Prostate gland (tissue), 2 donors: Measurements from ENCODE around the gene SLC35F4. TPM values are rescaled to one million over a fixed set of nuclear protein-coding genes. Genes with fewer than 3 reads are reported as not detected.

ENCODE experiments used
- DNase-seq: peaks from one replicate; pipeline ENCODE4 v3.0.0-alpha.2; 2019; ENCODE audit warnings: low spot score
- H3K27ac ChIP-seq, 2 donors: fragments of 200-600 bp; sonication (generic); 2 replicates each; pipeline ENCODE4 v1.5.1; 2017 to 2019
- H3K27me3 ChIP-seq: fragments of 200-600 bp; sonication (generic); replicated peaks from 2 replicates; pipeline ENCODE4 v1.5.1; 2019; ENCODE audit not compliant: insufficient read depth
- H3K36me3 ChIP-seq, 2 donors: fragments of 200-600 bp; sonication (generic); 1 replicate in 1 of 2; 2 replicates in 1 of 2; pipeline versions ENCODE4 v1.5.1 to v1.8.1; 2017 to 2019
- H3K4me1 ChIP-seq: fragments of 200-600 bp; sonication (generic); replicated peaks from 2 replicates; pipeline ENCODE4 v1.5.1; 2019
- H3K4me3 ChIP-seq, 2 donors: fragments of 200-600 bp; sonication (generic); 2 replicates each; pipeline ENCODE4 v1.5.1; 2017 to 2019
- H3K9me3 ChIP-seq: fragments of 200-600 bp; sonication (generic); 2 replicates; pipeline ENCODE4 v1.5.1; 2017
- POLR2A ChIP-seq: fragments of 450-650 bp; IDR thresholded peaks from one replicate; pipeline ENCODE4 v1.6.1; 2016; ENCODE audit warnings: antibody characterized with exemption, mild to moderate bottlenecking
- POLR2AphosphoS5 ChIP-seq: sonication (generic); formaldehyde crosslinking; IDR thresholded peaks from one replicate; pipeline ENCODE4 v1.6.1; 2017; ENCODE audit warnings: antibody characterized with exemption
- WGBS: methylation state at CpG from one replicate; pipeline ENCODE4 v1.1.5; 2018; 5-methylcytosine and 5-hydroxymethylcytosine counted together
- intact Hi-C: fragments of 100-400 bp; cut with DNase I; formaldehyde crosslinking; loops from one replicate; pipeline ENCODE4 v1.14.2; 2022
- total RNA-seq, 2 donors: library from RNA; depleted of rRNA; stranded (reverse); fragments of >200 nt; gene quantifications; one replicate each; pipeline ENCODE4 v1.1.0, GENCODE V29; 2016
- TF ChIP-seq, protein P1 (sequence below), 4 experiments: fragments of 200-600 bp in 2 of 4; fragments of 450-650 bp in 2 of 4; sonication (generic) in 2 of 4; IDR thresholded peaks; 1 replicate in 3 of 4; 2 replicates in 1 of 4; pipeline ENCODE4 v1.5.1; 2016 to 2019; ENCODE audit warnings: antibody characterized with exemption in 4 of 4, mild to moderate bottlenecking in 2 of 4, moderate library complexity in 2 of 4

The SLC35F4 gene
- total RNA-seq, 2 donors from 2014 or later: 2.4 to 2.9 TPM

DNA sequence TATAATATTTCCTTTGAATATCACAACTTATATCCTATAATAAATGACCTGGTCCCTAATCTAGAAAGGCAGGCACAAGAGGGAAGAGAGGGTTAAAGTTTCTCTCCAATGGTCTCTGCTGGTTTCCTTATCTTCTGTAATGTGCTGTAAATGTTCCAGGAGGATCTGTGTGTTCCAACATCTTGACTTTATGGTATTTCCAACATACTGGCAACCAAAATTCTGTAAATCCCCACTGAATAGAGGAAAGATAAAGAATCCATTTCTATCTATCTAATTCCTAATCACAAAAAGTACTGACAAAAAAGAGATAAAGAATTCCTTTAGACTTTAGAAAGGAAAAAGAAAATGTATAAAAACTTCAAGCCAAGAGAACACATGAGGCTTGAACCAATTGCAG, 225.9 kb downstream of the SLC35F4 start:
- Histone ChIP-seq H3K27ac (no peak overlapping the region), H3K4me3 (no peak overlapping the region), H3K36me3 (no peaks in the 10 kb centered on the region), H3K9me3 (no peaks in the 10 kb centered on the region), H3K4me1 (no peaks in the 10 kb centered on the region), H3K27me3 (no peaks in the 10 kb centered on the region)
- no peak for DNase-seq
- TF ChIP-seq POLR2AphosphoS5 (no peak), POLR2A (no peak)
- TF ChIP-seq, protein P1, sequence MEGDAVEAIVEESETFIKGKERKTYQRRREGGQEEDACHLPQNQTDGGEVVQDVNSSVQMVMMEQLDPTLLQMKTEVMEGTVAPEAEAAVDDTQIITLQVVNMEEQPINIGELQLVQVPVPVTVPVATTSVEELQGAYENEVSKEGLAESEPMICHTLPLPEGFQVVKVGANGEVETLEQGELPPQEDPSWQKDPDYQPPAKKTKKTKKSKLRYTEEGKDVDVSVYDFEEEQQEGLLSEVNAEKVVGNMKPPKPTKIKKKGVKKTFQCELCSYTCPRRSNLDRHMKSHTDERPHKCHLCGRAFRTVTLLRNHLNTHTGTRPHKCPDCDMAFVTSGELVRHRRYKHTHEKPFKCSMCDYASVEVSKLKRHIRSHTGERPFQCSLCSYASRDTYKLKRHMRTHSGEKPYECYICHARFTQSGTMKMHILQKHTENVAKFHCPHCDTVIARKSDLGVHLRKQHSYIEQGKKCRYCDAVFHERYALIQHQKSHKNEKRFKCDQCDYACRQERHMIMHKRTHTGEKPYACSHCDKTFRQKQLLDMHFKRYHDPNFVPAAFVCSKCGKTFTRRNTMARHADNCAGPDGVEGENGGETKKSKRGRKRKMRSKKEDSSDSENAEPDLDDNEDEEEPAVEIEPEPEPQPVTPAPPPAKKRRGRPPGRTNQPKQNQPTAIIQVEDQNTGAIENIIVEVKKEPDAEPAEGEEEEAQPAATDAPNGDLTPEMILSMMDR (IDR thresholded peaks at IDR 0.05): no peak
- intact Hi-C loops: no loop called here

- no peak for DNase-seq
Measured at GRCh38 chr14:57637901-57638300, 228.0 kb downstream of the SLC35F4 start.

DNA sequence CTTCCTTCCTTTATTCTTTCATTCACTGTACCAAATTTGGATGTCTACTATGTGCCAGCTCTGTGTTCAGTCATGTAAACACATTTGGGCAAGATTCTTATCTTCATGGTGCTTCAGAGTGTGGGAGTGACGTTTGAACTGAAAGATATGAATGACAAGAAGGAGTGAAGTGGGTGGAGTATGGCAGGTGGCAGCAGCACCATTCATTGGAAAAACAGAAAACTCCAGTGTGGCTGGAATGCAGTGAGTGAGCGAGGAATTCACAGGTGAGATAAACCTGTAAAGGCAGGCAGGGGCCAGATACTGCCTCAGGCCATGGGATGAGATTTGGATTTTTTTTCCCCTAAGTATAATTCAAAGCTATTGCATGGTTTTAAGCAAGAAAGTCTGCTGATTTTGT, 231.6 kb downstream of the SLC35F4 start:
- no peaks in the 10 kb centered on the region for H3K9me3 ChIP-seq
- H3K27ac ChIP-seq: no peak overlapping the region
- 34% methylated on average over 2 of the region's 2 CpGs for WGBS
- no peaks in the 10 kb centered on the region for H3K4me1 ChIP-seq
- H3K4me3 ChIP-seq: no peak overlapping the region
- TF ChIP-seq POLR2AphosphoS5: no peak
- TF ChIP-seq POLR2A: no peak
- TF ChIP-seq, protein P1 (IDR thresholded peaks at IDR 0.05): no peak
- no peak for DNase-seq
- no peaks in the 10 kb centered on the region for H3K27me3 ChIP-seq
- intact Hi-C loops: no loop called here
- H3K36me3 ChIP-seq: no peaks in the 10 kb centered on the region

More at GRCh38 chr14:57637901-57638300, 228.0 kb downstream of the SLC35F4 start:
- Histone ChIP-seq H3K9me3 (no peaks in the 10 kb centered on the region), H3K27ac (no peak overlapping the region), H3K4me1 (no peaks in the 10 kb centered on the region), H3K27me3 (no peaks in the 10 kb centered on the region), H3K36me3 (no peaks in the 10 kb centered on the region), H3K4me3 (no peak overlapping the region)
- 65% methylated on average over 4 of the region's 4 CpGs for WGBS
- intact Hi-C loops: no loop called here
- TF ChIP-seq POLR2AphosphoS5 (no peak), POLR2A (no peak)
- TF ChIP-seq, protein P1 (IDR thresholded peaks at IDR 0.05): no peak

DNA sequence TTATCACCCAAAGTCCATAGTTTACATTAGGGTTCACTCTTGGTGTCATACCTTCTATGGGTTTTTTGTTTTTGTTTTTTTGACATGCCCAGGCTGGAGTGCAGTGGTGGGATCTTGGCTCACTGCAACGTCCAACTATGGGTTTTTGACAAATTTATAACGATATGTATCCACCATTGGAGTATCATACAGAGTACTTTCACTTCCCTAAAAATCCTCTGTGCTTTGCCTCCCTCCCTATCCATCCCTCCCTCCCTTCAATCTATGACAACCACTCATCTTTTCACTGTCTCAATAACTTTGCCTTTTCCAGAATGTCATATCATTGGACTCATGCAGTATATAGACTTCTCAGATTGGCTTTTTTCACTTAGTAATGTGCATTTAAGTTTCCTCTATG, 233.2 kb downstream of the SLC35F4 start:
- TF ChIP-seq POLR2A (no peak), POLR2AphosphoS5 (no peak)
- TF ChIP-seq, protein P1 (IDR thresholded peaks at IDR 0.05): no peak
- no peaks in the 10 kb centered on the region for H3K36me3 ChIP-seq
- DNase-seq: no peak
- no peaks in the 10 kb centered on the region for H3K9me3 ChIP-seq
- H3K4me3 ChIP-seq: no peak overlapping the region
- no peaks in the 10 kb centered on the region for H3K27me3 ChIP-seq
- intact Hi-C loops: no loop called here
- no peak overlapping the region for H3K27ac ChIP-seq
- no peaks in the 10 kb centered on the region for H3K4me1 ChIP-seq
- WGBS: 51% methylated on average over 2 of the region's 2 CpGs

DNA sequence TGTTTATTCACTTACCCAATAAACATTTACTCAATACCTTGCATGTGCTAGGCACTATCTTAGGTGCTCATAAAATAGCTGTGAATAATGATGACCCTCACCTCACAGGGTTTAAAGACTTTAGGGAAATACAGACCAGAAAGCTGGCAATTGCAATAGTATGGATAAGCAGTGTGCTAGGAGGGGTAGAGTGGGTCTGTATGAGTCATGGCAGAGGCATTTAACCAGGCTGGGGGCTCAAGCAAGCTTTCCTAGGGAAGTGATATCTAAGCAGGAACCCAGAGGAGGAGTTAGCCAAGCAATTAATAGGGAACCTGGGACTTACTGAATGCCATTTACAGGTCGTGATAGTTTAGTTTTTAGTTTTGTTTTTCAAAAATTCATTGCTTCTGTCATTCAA, 248.4 kb downstream of the SLC35F4 start:
- TF ChIP-seq POLR2A: no peak
- TF ChIP-seq, protein P1 (IDR thresholded peaks at IDR 0.05): no peak
- TF ChIP-seq POLR2AphosphoS5: no peak
- Histone ChIP-seq H3K9me3 (no peaks in the 10 kb centered on the region), H3K4me3 (no peak overlapping the region), H3K27me3 (no peaks in the 10 kb centered on the region), H3K27ac (no peak overlapping the region), H3K4me1 (no peaks in the 10 kb centered on the region), H3K36me3 (no peaks in the 10 kb centered on the region)
- DNase-seq: no peak
- WGBS: 33% methylated on average over 1 of the region's 1 CpG
- intact Hi-C loops: no loop called here
